ENCODE results near the gene GPC6. TPM values are rescaled to one million over a fixed set of nuclear protein-coding genes. Genes with fewer than 3 reads are reported as not detected.

The GPC6 gene
- total and polyA plus RNA-seq, 2 experiments from 2014 or later: 26.0 to 92.8 TPM

DNA sequence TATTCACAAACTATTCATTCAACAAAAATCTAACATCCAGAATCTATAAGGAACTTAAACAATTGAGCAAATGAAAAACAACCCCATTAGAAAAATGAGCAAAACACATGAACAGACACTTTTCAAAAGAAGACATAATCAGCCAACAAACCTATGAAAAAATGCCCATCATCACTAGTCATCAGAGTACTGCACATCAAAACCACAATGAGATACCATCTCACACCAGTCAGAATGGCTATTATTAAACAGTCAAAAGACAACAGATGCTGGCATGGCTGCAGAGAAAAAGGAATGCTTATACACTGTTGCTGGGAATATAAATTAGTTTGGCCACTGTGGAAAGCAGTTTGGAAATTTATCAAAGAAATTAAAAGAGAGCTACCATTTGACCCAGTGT, 487.6 kb downstream of the GPC6 start:
- H4K20me1 ChIP-seq (ENCODE audit: insufficient read depth, poor library complexity, severe bottlenecking): no peaks in the 10 kb centered on the region
- H3K9me2 ChIP-seq (replicated peaks; ENCODE audit: insufficient read depth): peaks cover 4% of the 10 kb centered on the region
- H3K27ac ChIP-seq: no peak overlapping the region
- TF ChIP-seq, protein P1, sequence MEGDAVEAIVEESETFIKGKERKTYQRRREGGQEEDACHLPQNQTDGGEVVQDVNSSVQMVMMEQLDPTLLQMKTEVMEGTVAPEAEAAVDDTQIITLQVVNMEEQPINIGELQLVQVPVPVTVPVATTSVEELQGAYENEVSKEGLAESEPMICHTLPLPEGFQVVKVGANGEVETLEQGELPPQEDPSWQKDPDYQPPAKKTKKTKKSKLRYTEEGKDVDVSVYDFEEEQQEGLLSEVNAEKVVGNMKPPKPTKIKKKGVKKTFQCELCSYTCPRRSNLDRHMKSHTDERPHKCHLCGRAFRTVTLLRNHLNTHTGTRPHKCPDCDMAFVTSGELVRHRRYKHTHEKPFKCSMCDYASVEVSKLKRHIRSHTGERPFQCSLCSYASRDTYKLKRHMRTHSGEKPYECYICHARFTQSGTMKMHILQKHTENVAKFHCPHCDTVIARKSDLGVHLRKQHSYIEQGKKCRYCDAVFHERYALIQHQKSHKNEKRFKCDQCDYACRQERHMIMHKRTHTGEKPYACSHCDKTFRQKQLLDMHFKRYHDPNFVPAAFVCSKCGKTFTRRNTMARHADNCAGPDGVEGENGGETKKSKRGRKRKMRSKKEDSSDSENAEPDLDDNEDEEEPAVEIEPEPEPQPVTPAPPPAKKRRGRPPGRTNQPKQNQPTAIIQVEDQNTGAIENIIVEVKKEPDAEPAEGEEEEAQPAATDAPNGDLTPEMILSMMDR (IDR thresholded peaks at IDR 0.05; ENCODE audit: poor library complexity): no peak
- no peak for TF ChIP-seq EZH2phosphoT487 (IDR thresholded peaks at IDR 0.05; ENCODE audit: low read depth, severe bottlenecking, unreplicated experiment)
- no peak for TF ChIP-seq EZH2 (IDR thresholded peaks at IDR 0.05; ENCODE audit: borderline replicate concordance)
- H3K4me3 ChIP-seq: no peak overlapping the region
- DNase-seq (ENCODE audit: low spot score): no peak
- H2AFZ ChIP-seq: no peak overlapping the region
- H3K79me2 ChIP-seq: peaks cover 5% of the 10 kb centered on the region
- H3K27me3 ChIP-seq: no peaks in the 10 kb centered on the region
- peaks cover 6% of the 10 kb centered on the region for H3K9me3 ChIP-seq (ENCODE audit: low read depth)
- H3K4me2 ChIP-seq: no peak overlapping the region
- H3K36me3 ChIP-seq (replicated peaks; ENCODE audit: insufficient read depth, low read depth): no peaks in the 10 kb centered on the region
- H3K4me1 ChIP-seq (ENCODE audit: insufficient read depth): no peaks in the 10 kb centered on the region

DNA sequence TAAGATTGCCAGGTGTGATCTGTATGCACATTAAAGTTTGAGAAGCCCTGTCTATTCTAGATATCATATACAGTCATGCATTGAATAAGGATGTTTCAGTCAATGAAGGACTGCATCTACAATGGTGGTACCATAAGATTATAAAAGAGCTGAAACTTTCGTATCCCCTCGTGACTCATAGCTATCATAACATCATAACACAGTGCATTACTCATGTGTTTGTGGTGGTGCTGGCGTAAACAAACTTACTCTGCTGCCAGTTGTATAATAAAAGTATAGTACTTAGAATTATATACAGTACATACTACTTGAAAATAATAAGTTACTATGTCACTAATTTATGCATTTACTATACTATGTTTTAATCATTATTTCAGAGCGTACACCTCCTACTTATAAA, 489.3 kb downstream of the GPC6 start:
- DNase-seq (ENCODE audit: low spot score): no peak
- peaks cover 6% of the 10 kb centered on the region for H3K9me3 ChIP-seq (ENCODE audit: low read depth)
- H3K4me2 ChIP-seq: no peak overlapping the region
- H4K20me1 ChIP-seq (ENCODE audit: insufficient read depth, poor library complexity, severe bottlenecking): no peaks in the 10 kb centered on the region
- peaks cover 10% of the 10 kb centered on the region for H3K79me2 ChIP-seq
- H2AFZ ChIP-seq: no peak overlapping the region
- no peaks in the 10 kb centered on the region for H3K36me3 ChIP-seq (replicated peaks; ENCODE audit: insufficient read depth, low read depth)
- H3K4me1 ChIP-seq (ENCODE audit: insufficient read depth): no peaks in the 10 kb centered on the region
- no peak overlapping the region for H3K4me3 ChIP-seq
- no peak for TF ChIP-seq EZH2phosphoT487 (IDR thresholded peaks at IDR 0.05; ENCODE audit: low read depth, severe bottlenecking, unreplicated experiment)
- TF ChIP-seq, protein P1 (IDR thresholded peaks at IDR 0.05; ENCODE audit: poor library complexity): no peak
- TF ChIP-seq EZH2 (IDR thresholded peaks at IDR 0.05; ENCODE audit: borderline replicate concordance): no peak
- peaks cover 4% of the 10 kb centered on the region for H3K9me2 ChIP-seq (replicated peaks; ENCODE audit: insufficient read depth)
- 94% methylated on average over 4 of the region's 4 CpGs for WGBS (ENCODE audit: low lambda C conversion rate, missing lambda C conversion rate)
- H3K27ac ChIP-seq: no peak overlapping the region
- no peaks in the 10 kb centered on the region for H3K27me3 ChIP-seq

DNA sequence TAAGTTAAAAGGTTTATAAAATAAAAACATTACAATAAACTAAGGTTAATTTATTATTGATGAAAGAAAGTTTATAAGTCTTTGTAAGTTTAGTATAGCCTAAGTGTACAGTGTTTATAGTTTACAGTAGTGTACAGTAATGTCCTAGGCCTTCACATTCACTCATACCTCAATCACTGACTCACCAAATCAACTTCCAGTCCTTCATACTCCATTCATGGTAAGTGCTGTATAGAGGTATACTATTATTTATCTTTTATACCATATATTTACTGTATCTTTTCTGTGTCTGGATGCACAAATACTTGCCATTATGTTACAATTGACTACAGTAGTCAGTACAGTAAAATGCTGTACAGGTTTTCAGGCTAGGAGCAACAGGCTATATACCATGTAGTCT, 490.0 kb downstream of the GPC6 start:
- peaks cover 18% of the 10 kb centered on the region for H3K79me2 ChIP-seq
- H3K4me1 ChIP-seq (ENCODE audit: insufficient read depth): no peaks in the 10 kb centered on the region
- H3K4me3 ChIP-seq: no peak overlapping the region
- no peaks in the 10 kb centered on the region for H4K20me1 ChIP-seq (ENCODE audit: insufficient read depth, poor library complexity, severe bottlenecking)
- no peaks in the 10 kb centered on the region for H3K36me3 ChIP-seq (replicated peaks; ENCODE audit: insufficient read depth, low read depth)
- no peak overlapping the region for H3K4me2 ChIP-seq
- H3K9me2 ChIP-seq (replicated peaks; ENCODE audit: insufficient read depth): peaks cover 4% of the 10 kb centered on the region
- peaks cover 6% of the 10 kb centered on the region for H3K9me3 ChIP-seq (ENCODE audit: low read depth)
- no peak for TF ChIP-seq EZH2 (IDR thresholded peaks at IDR 0.05; ENCODE audit: borderline replicate concordance)
- TF ChIP-seq, protein P1 (IDR thresholded peaks at IDR 0.05; ENCODE audit: poor library complexity): no peak
- no peak for TF ChIP-seq EZH2phosphoT487 (IDR thresholded peaks at IDR 0.05; ENCODE audit: low read depth, severe bottlenecking, unreplicated experiment)
- no peak for DNase-seq (ENCODE audit: low spot score)
- no peak overlapping the region for H3K27ac ChIP-seq
- H3K27me3 ChIP-seq: no peaks in the 10 kb centered on the region
- H2AFZ ChIP-seq: no peak overlapping the region

DNA sequence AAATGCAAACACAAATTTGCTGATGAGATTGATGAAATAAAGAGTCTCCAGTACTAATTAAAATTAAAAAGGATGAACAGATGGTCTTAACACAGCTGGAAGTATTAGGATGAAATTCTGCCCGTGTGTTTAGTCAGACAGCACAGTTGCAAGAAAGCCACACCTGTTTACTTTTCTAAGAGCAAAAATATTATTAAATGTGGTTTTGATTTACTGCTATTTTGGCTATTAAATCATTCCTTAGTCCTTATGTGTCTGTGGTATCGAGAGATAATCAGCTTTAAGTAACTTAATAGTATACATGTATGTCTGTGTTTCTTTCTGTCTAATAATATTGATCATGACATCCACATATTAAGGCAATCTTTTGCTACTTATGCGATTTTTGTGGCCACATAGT, 494.9 kb downstream of the GPC6 start:
- DNase-seq (ENCODE audit: low spot score): no peak
- WGBS (ENCODE audit: low lambda C conversion rate, missing lambda C conversion rate): 59% methylated on average over 3 of the region's 3 CpGs
- no peak overlapping the region for H3K27ac ChIP-seq

More for the DNA sequence above, 494.9 kb downstream of the GPC6 start:
- H3K9me3 ChIP-seq (ENCODE audit: low read depth): no peaks in the 10 kb centered on the region
- H3K9me2 ChIP-seq (replicated peaks; ENCODE audit: insufficient read depth): no peaks in the 10 kb centered on the region
- H2AFZ ChIP-seq: no peak overlapping the region
- no peak overlapping the region for H3K4me2 ChIP-seq
- TF ChIP-seq EZH2 (IDR thresholded peaks at IDR 0.05; ENCODE audit: borderline replicate concordance) (no peak), EZH2phosphoT487 (IDR thresholded peaks at IDR 0.05; ENCODE audit: low read depth, severe bottlenecking, unreplicated experiment) (no peak)
- TF ChIP-seq, protein P1 (IDR thresholded peaks at IDR 0.05; ENCODE audit: poor library complexity): no peak
- H3K27me3 ChIP-seq: no peaks in the 10 kb centered on the region
- peaks cover 32% of the 10 kb centered on the region for H3K79me2 ChIP-seq
- H3K4me1 ChIP-seq (ENCODE audit: insufficient read depth): peaks cover 5% of the 10 kb centered on the region
- H3K36me3 ChIP-seq (replicated peaks; ENCODE audit: insufficient read depth, low read depth): no peaks in the 10 kb centered on the region
- H4K20me1 ChIP-seq (ENCODE audit: insufficient read depth, poor library complexity, severe bottlenecking): no peaks in the 10 kb centered on the region
- no peak overlapping the region for H3K4me3 ChIP-seq
